HG02642 (cell line): ENCODE measurements around the gene YY1.
"Not testable (repeated sequence)": the region's sequence is repeated elsewhere in the genome, so short reads cannot be mapped to it uniquely, and the experiment has no call there.

Experiments used
- ATAC-seq: cut with Tn5 transposase; IDR thresholded peaks from one replicate; pipeline ENCODE4 v1.9.1; 2021; ENCODE audit warnings: mild to moderate bottlenecking; ENCODE audit not compliant: unreplicated experiment, poor library complexity

YY1 gene

GRCh38 chr14:100213587-100213955 lies 25.4 kb upstream of the YY1 start:
- no peak for ATAC-seq

GRCh38 chr14:100213956-100214769 lies 24.8 kb upstream of the YY1 start:
- ATAC-seq = peak; percentile 93

- no peak for ATAC-seq
Observed at GRCh38 chr14:100214770-100215083, 24.2 kb upstream of the YY1 start.

DNA sequence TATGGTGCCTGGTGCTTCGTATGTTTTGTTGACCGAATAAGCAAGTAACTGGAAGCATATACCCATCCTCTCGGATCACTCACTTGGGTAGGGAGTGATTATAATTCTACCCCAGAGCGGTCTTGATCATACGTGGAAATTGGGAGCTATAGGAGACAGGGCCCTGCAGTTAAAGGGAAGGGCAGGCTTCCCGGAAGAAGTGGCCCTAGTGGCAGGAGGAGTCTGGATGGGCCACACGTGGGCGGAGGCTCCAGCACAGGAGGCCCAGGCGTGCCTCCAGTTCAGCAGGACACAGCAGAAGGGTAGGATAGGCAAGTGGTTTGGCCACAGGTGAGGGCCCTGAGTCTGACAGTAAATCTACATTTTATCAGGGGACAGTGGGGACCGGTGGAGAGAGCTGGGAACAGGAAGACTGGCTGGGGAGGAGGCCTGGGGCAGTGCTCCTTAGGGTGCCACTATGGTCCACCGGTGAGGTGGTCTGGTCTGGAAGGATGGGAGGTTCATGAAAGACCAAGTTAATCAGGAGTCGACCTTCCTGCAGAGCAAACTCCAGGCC lies 23.5 kb upstream of the YY1 start:
- ATAC-seq = no peak

DNA sequence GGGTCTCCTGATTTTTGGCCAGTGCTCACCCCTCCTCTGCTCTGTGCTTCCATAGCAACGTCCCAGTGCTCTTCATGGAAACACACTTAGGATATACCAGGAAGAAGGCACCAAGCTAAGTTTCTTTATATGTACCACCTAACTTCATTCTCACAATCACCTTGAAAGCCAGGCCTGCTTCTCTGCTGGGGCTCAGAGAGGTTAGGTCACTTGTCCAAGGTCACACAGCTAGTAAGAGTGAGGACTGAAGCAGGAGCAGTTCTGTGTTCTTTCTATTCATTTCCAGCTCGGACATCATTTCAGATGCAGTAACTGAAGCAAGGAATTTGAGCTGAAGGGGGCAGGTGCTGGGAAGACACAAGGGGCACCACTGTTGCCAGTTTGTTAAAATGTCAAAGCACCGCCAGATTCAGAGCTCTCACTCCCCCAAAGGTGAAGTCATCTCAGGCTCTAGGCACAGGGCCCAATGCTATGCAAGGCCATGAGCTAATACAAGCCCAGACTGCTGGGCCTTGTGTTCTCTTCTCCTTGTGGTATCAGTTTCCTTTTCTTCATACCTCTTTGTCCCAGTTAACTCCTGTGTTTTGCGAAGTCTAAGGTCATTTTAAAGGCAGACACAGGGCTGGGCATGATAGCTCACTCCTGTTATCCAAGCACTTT lies 19.7 kb upstream of the YY1 start:
- no peak for ATAC-seq

GRCh38 chr14:100221533-100222223 lies 17.3 kb upstream of the YY1 start:
- ATAC-seq = peak; percentile 95

- peak; percentile 33 for ATAC-seq
Observed at GRCh38 chr14:100222224-100223093, 16.5 kb upstream of the YY1 start.

- no peak for ATAC-seq
Observed at GRCh38 chr14:100223332-100224201, 15.4 kb upstream of the YY1 start.

DNA sequence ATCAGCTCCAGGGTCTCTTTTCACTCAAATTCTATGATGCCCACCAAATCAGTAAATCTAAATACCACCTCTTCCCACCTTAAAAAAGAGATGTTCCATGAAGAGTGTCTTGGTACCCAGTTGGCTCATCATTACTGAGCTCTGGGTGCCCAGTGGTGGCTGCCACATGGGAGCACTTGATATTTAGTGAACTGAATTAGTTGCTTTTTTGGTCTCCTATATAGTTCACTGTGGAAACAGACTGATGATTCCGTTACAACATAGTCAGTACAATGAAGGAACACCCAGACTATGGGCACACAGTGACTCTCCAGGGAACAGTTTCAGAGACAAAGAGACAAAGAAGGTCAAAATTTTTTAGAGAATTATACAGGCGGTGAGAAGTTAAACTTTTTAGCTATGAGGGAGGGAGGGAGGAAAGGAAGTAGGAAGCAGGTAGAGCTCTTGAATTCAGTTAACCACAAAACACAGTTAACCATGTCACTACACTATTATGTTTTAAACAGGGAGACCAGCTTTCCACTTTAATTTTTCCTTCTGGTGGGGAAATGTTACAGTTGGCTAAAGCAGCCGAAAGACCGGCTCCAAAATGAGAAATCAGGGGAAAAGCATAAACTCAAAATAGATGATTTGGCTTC lies 14.6 kb upstream of the YY1 start:
- ATAC-seq = no peak

GRCh38 chr14:100225169-100225568 lies 13.8 kb upstream of the YY1 start:
- no peak for ATAC-seq

- no peak for ATAC-seq
Observed at GRCh38 chr14:100230361-100230760, 8.6 kb upstream of the YY1 start.

GRCh38 chr14:100234511-100234910 lies 4.4 kb upstream of the YY1 start:
- no peak for ATAC-seq

DNA sequence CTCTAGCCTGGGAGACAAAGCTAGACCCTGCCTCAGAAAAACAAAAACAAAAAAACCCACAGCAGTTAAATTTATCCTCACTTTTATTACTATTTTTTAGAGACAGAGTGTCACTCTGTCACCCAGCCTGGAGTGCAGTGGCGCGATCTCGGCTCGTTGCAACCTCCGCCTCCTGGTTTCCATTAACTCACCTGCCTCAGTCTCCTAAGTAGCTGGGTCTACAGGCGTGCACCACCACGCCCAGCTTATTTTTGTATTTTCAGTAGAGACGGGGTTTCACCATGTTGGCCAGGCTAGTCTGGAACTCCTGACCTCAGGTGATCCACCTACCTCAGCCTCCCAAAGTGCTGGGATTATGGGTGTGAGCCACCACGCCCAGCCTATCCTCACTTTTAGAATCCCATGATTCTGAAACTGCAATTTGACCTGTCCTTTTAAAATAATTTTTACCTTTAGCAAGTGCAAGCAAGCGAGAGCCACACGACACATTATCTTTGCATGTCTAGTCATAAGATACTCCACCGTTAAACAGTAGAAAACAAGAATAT lies 2.6 kb upstream of the YY1 start:
- ATAC-seq = not testable (repeated sequence)

GRCh38 chr14:100236881-100237280 lies 2.1 kb upstream of the YY1 start:
- no peak for ATAC-seq

DNA sequence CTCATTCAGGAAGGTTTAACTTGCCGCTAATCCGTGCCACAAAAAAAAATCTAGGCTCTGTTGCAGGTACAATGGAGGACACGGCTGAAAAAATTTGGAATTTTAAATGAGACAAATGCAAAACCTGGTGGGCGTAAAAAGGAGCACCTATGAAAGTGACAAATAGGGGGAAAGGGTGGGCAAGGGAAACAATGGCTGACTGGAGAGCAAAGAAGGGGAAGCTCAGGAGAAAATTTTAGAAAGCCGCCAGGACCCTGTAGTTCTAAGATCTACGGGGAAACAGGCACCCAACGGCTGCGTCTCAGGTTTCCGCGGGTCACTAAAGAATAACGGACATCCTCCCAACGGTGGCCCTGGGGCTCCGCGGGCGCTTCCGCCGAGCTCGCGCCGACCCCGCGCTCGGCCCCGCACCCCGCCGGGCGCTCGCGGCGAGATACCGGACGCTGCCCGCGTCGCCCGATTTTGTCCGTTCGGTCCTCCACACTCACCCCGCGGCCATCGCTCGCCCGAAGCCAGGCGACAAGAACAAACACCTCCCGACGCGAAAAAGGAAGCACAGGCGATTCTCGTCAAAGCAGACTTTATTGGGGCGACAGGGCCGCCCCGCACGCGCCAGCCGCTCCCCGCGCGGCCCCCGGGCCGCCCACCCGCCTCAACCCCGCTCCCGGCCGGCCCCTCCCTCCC lies 1.1 kb upstream of the YY1 start:
- no peak for ATAC-seq

- peak; percentile 1 for ATAC-seq
Observed at GRCh38 chr14:100239211-100239839, 381 bp downstream of the YY1 start.

DNA sequence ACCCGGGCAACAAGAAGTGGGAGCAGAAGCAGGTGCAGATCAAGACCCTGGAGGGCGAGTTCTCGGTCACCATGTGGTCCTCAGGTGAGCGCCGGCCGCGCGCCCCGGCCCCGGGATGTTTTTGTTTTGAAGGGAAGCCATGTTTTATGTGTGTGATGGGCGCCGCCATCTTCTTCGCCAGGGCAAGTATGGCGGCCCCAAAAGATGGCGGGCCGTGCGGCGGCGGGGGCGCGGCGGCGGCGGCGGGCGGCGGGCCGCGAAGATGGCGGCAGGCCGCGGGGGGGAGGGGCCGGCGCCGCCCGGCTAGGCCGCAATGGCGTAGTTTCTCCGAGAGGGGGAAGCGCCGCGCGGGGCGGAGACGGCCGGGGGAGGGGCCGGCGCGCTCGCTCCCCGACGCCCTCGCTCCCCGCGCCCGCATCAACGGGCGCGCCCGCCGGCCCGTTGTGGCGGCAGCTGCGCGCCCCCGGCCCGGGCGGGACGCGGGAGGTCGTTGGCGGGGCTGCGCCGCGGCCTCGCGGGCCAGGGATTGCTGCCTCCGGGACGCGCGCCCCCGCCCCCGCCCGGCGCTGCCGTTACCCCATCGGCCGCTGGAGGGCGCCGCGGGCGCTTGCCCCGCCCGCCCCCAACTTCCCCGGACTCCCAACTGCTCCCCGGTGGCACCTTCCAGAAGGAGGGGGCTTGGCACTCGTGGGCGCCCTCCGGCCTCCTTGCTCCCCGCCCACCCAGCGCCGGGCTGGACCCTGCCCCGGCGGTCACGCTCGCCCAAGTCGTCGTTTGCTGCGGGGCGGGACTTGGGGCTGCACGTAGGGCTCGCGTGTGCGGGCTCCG lies 1.1 kb downstream of the YY1 start:
- peak; percentile 44 for ATAC-seq
